Gastrocnemius medialis (tissue), 4 donors: ENCODE measurements around the gene CCL25. TPM values are rescaled to one million over a fixed set of nuclear protein-coding genes. Genes with fewer than 3 reads are reported as not detected.
A peak's percentile ranks its signal among the peaks of the same experiment; 100 is the strongest.

Experiments
- ATAC-seq, 2 donors: fragments of 150-250 bp; one replicate each; pipeline ENCODE4 v1.9.1; 2016
- DNase-seq, 2 donors: peaks; one replicate each; pipeline ENCODE4 v3.0.0-alpha.2; 2019
- H3K27ac ChIP-seq, 4 donors: fragments of 200-600 bp; sonication (generic); 1 replicate in 1 of 4; 2 replicates in 3 of 4; pipeline ENCODE4 v1.5.1; 2016 to 2018; ENCODE audit warnings: mild to moderate bottlenecking in 2 of 4, moderate library complexity in 1 of 4
- H3K27me3 ChIP-seq, 3 donors: fragments of 200-600 bp; sonication (generic) in 2 of 3; 1 replicate in 1 of 3; 2 replicates in 2 of 3; pipeline versions ENCODE4 v1.5.1 to v1.6.0; 2016 to 2019; ENCODE audit warnings: mild to moderate bottlenecking in 1 of 3, moderate library complexity in 1 of 3
- H3K36me3 ChIP-seq, 2 donors: fragments of 200-600 bp; sonication (generic) in 1 of 2; one replicate each; pipeline ENCODE4 v1.5.1; 2017 to 2018
- H3K4me1 ChIP-seq, 2 donors: fragments of 200-600 bp; sonication (generic) in 1 of 2; one replicate each; pipeline ENCODE4 v1.5.1; 2016 to 2017; ENCODE audit warnings: mild to moderate bottlenecking in 2 of 2
- H3K4me3 ChIP-seq, 4 donors: fragments of 200-600 bp; sonication (generic) in 3 of 4; 1 replicate in 1 of 4; 2 replicates in 3 of 4; pipeline ENCODE4 v1.5.1; 2016 to 2019; ENCODE audit warnings: mild to moderate bottlenecking in 2 of 4
- H3K9me3 ChIP-seq, 3 donors: fragments of 200-600 bp; sonication (generic) in 2 of 3; 1 replicate in 1 of 3; 2 replicates in 2 of 3; pipeline ENCODE4 v1.5.1; 2016 to 2019
- CTCF ChIP-seq, 5 experiments: fragments of 450-650 bp in 3 of 5; fragments of 200-600 bp in 2 of 5; sonication (generic) in 2 of 5; IDR thresholded peaks in 4 of 5; conservative IDR thresholded peaks in 1 of 5; 1 replicate in 4 of 5; 2 replicates in 1 of 5; pipeline ENCODE4 v1.5.1; 2016 to 2019; ENCODE audit warnings: antibody characterized with exemption in 5 of 5, mild to moderate bottlenecking in 3 of 5, moderate library complexity in 3 of 5
- POLR2A ChIP-seq, 2 donors: fragments of 450-650 bp; IDR thresholded peaks; one replicate each; pipeline ENCODE4 v1.6.1; 2017; ENCODE audit warnings: antibody characterized with exemption in 2 of 2, mild to moderate bottlenecking in 2 of 2, moderate library complexity in 2 of 2
- in situ Hi-C, 4 donors: fragments of 200-750 bp; cut with MboI; loops; one replicate each; pipeline versions ENCODE4 v1.15.0 to v1.8.0; 2017; ENCODE audit warnings: low sequenced_read_pairs in 4 of 4
- intact Hi-C: fragments of 100-400 bp; cut with DNase I; formaldehyde crosslinking; loops from one replicate; pipeline ENCODE4 v1.15.1; 2023; ENCODE audit warnings: low total_unique reads
- total RNA-seq, 4 donors: library from RNA; depleted of rRNA; stranded (reverse); fragments of >200 nt; gene quantifications; one replicate each; pipeline versions ENCODE4 v1.1.0 to v1.2.3, GENCODE V29; 2016

Gene CCL25
- total RNA-seq = not detected

- no peak for TF ChIP-seq CTCF (IDR thresholded peaks at IDR 0.05 in 4 of 5, conservative IDR thresholded peaks at IDR 0.05 in 1 of 5)
- no peak for TF ChIP-seq POLR2A (IDR thresholded peaks at IDR 0.05)
- H3K4me1 ChIP-seq = no peaks in the 10 kb centered on the region
- H3K36me3 ChIP-seq = no peaks in the 10 kb centered on the region
- no peak within 1 kb of the TSS for H3K27ac ChIP-seq
- no peak within 1 kb of the TSS for H3K4me3 ChIP-seq
- in situ Hi-C loops (no loop called here), intact Hi-C loops (no loop called here)
- no peak for ATAC-seq
- H3K27me3 ChIP-seq = peaks cover 8 to 10% (median 10%) of the 10 kb centered on the region in 3 donors
- DNase-seq = no peak
- H3K9me3 ChIP-seq = no peaks in the 10 kb centered on the region
These were observed at the start of gene CCL25 for GRCh38 chr19:8052464-8052859. TSS of gene CCL25 (plus strand) at chr19:8052760. CDS start at chr19:8053050, 290 bp downstream.

- no peak for DNase-seq
- Histone ChIP-seq H3K4me1 (peaks cover 52 to 57% of the 10 kb centered on the region in 2 donors), H3K27ac (peak overlapping the region in 2 of 4 donors; percentile 11 to 14), H3K27me3 (no peaks in the 10 kb centered on the region), H3K36me3 (no peaks in the 10 kb centered on the region), H3K9me3 (no peaks in the 10 kb centered on the region), H3K4me3 (peak overlapping the region in 3 of 4 donors; percentile 66 to 84 (median 84))
- ATAC-seq = no peak
- TF ChIP-seq POLR2A (IDR thresholded peaks at IDR 0.05) = no peak
- no peak for TF ChIP-seq CTCF (IDR thresholded peaks at IDR 0.05 in 4 of 5, conservative IDR thresholded peaks at IDR 0.05 in 1 of 5)
- in situ Hi-C loops (loop anchor here in 3 of 4 donors (5.0 to 25.0 kb wide), 3 partner anchors 57 to 258 kb away; partner anchors contain the start of gene TIMM44 (in 2 of the 3)), intact Hi-C loops (loop anchor here (10.0 kb wide), 1 partner anchor 149 kb away; no protein-coding TSS in a partner anchor)
These were observed 48.6 kb upstream of the CCL25 start for GRCh38 chr19:8004001-8004400.

GRCh38 chr19:8004723-8005513, 47.6 kb upstream of the CCL25 start:
- Histone ChIP-seq H3K27ac (peak overlapping the region; percentile 74 to 90 (median 81)), H3K4me3 (peak overlapping the region; percentile 66 to 84 (median 82)), H3K27me3 (no peaks in the 10 kb centered on the region), H3K36me3 (no peaks in the 10 kb centered on the region), H3K9me3 (no peaks in the 10 kb centered on the region), H3K4me1 (peaks cover 44 to 48% of the 10 kb centered on the region in 2 donors)
- in situ Hi-C loops = loop anchor here in 3 of 4 donors (5.0 to 25.0 kb wide), 3 partner anchors 58 to 257 kb away; partner anchors contain the start of gene TIMM44 (in 2 of the 3)
- no peak for DNase-seq
- ATAC-seq = peak; percentile 11 to 18
- intact Hi-C loops = loop anchor here (10.0 kb wide), 1 partner anchor 150 kb away; no protein-coding TSS in a partner anchor
- TF ChIP-seq POLR2A (IDR thresholded peaks at IDR 0.05) (no peak), CTCF (IDR thresholded peaks at IDR 0.05 in 4 of 5, conservative IDR thresholded peaks at IDR 0.05 in 1 of 5) (no peak)

- Histone ChIP-seq H3K9me3 (no peaks in the 10 kb centered on the region), H3K27me3 (no peaks in the 10 kb centered on the region), H3K4me1 (peaks cover 37 to 40% of the 10 kb centered on the region in 2 donors), H3K27ac (peak within 1 kb of the TSS; percentile 80 to 93 (median 86)), H3K36me3 (no peaks in the 10 kb centered on the region), H3K4me3 (peak within 1 kb of the TSS; percentile 80 to 91 (median 84))
- DNase-seq (peak; percentile 80 to 87), ATAC-seq (peak; percentile 75 to 79)
- in situ Hi-C loops (loop anchor here in 2 of 4 donors (25.0 kb wide), 1 partner anchor 257 kb away; no protein-coding TSS in a partner anchor), intact Hi-C loops (loop anchor here (10.0 kb wide), 1 partner anchor 151 kb away; no protein-coding TSS in a partner anchor)
- peak in 1 of 5 experiments; percentile 14 for TF ChIP-seq CTCF (IDR thresholded peaks at IDR 0.05 in 4 of 5, conservative IDR thresholded peaks at IDR 0.05 in 1 of 5)
- peak; percentile 45 to 70 for TF ChIP-seq POLR2A (IDR thresholded peaks at IDR 0.05)
These were observed 46.9 kb upstream of the CCL25 start, which contains the start of gene ELAVL1 for GRCh38 chr19:8005534-8006256. TSS of gene ELAVL1 (minus strand) at chr19:8005641. CDS start at chr19:7991815, 13,826 bp downstream.
